ENCODE measurements around the gene RYK.

The RYK gene

DNA sequence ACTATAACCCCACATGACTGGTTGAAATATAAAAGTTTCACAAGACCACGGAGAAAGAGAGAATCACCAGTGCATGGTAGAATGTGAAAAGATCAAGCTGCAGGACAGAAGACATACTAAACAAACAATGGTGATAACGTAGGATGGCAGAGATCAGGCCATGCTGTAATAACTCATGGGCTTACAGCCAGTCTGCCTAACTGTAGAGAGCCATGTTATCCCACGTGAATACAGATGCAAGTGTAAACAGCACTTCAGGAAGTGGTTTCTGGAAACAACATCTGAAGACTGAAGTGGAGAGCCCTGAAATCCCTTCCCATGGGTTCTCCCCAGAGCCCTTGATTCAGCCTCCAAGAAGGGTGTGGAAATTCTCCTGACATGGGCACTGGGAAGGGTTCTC is 117.7 kb downstream of the RYK start:
- TF ChIP-seq GATA2 (IDR thresholded peaks at IDR 0.05; ENCODE audit: low read depth, low read length) (no peak), GATA3 (IDR thresholded peaks at IDR 0.05; ENCODE audit: low read depth, low read length) (no peak)

DNA sequence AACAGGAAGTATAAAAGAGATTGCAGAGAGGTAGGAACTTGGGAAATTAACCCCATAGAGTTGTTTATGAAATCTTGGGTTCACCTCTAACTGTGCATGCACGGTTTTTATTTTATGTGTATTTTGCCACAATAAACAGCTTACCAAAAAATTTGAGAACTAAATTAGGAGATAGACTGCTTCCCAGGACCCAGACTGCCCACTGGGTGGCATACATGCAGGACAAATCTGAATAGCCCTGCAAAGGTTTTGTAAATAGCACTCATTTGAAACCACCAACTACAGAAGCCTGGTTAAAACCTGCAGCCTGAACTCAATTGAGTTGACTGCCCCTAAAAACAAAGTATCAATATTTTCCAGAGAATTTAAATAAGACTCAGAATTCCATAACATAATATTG is 124.5 kb downstream of the RYK start:
- TF ChIP-seq GATA3 (IDR thresholded peaks at IDR 0.05; ENCODE audit: low read depth, low read length) (no peak), GATA2 (IDR thresholded peaks at IDR 0.05; ENCODE audit: low read depth, low read length) (no peak)

DNA sequence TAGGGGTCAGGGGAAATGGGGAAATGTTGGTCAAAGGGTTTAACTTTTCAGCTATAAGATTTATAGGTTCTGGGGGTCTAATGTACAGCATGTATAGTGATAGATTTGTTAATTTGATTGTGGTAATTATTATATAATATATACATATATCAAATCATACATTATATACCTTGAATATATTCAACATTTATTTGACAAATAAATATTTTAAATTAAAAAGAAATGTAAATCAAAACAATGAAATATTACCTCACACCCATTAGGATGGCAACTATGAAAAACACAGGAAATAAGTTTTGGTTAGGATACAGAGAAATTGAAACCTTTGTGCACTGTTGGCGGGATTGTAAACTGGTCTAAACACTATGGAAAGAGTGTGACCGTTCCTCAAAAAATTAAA is 135.9 kb downstream of the RYK start:
- no peak for TF ChIP-seq GATA2 (IDR thresholded peaks at IDR 0.05; ENCODE audit: low read depth, low read length)
- no peak for TF ChIP-seq GATA3 (IDR thresholded peaks at IDR 0.05; ENCODE audit: low read depth, low read length)

DNA sequence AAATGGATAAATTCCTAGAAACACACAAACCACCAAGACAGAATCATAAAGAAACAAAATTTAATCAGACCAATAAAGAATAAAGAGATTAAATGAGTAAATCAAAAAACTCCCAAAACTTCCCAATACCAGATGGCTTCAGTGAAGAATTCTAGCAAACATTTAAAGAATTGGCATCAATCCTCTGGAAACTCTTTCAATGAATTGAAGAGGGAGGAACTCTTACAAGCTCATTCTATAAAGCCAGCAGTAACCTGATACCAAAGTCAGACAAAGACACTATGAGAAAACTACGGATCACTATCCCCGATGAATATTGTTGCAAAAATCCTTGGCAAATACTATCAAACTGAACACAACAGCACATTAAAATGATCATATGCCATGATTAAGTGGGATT is 139.0 kb downstream of the RYK start:
- TF ChIP-seq GATA3 (IDR thresholded peaks at IDR 0.05; ENCODE audit: low read depth, low read length) (no peak), GATA2 (IDR thresholded peaks at IDR 0.05; ENCODE audit: low read depth, low read length) (no peak)

DNA sequence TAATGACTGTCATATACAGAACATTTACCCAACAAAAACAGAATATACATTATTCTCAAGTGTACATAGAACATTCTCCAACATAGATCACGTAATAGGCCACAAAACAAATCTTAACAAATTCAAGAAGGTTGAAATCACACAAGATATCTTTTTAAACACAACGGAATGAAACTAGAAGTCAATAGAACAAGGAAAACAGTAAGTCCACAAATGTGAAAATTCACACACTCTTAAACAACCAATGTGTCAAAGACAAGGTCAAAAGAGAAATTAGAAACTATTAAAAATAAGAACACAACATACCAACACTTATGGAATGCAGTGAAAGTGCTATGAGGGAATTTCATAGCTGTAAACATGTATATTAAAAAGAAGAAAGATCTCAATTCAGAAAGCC is 139.7 kb downstream of the RYK start:
- TF ChIP-seq GATA3 (IDR thresholded peaks at IDR 0.05; ENCODE audit: low read depth, low read length), result no peak
- TF ChIP-seq GATA2 (IDR thresholded peaks at IDR 0.05; ENCODE audit: low read depth, low read length), result no peak

Data from SH-SY5Y (cell line).